DOHH2 (cell line): Measurements from ENCODE around the gene DPPA4.

Experiments used
- EZH2phosphoT487 ChIP-seq: fragments of 200-600 bp; sonication (generic); IDR thresholded peaks from 2 replicates; pipeline ENCODE4 v1.6.1; 2017; ENCODE audit warnings: borderline replicate concordance, mild to moderate bottlenecking, antibody characterized with exemption, low read length, moderate library complexity, mixed read lengths
- TF ChIP-seq, protein P1 (sequence below): fragments of 200-600 bp; sonication (generic); IDR thresholded peaks from one replicate; pipeline ENCODE4 v1.5.1; 2014; ENCODE audit warnings: antibody characterized with exemption, mild to moderate bottlenecking, low read depth, low read length; ENCODE audit not compliant: poor library complexity, severe bottlenecking

GRCh38 chr3:109346099-109346498, 8.8 kb upstream of the DPPA4 start:
- TF ChIP-seq, protein P1, sequence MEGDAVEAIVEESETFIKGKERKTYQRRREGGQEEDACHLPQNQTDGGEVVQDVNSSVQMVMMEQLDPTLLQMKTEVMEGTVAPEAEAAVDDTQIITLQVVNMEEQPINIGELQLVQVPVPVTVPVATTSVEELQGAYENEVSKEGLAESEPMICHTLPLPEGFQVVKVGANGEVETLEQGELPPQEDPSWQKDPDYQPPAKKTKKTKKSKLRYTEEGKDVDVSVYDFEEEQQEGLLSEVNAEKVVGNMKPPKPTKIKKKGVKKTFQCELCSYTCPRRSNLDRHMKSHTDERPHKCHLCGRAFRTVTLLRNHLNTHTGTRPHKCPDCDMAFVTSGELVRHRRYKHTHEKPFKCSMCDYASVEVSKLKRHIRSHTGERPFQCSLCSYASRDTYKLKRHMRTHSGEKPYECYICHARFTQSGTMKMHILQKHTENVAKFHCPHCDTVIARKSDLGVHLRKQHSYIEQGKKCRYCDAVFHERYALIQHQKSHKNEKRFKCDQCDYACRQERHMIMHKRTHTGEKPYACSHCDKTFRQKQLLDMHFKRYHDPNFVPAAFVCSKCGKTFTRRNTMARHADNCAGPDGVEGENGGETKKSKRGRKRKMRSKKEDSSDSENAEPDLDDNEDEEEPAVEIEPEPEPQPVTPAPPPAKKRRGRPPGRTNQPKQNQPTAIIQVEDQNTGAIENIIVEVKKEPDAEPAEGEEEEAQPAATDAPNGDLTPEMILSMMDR: no peak
- no peak for TF ChIP-seq EZH2phosphoT487
